PC-3 (cell line): ENCODE measurements around the gene ATP8A2. TPM values are rescaled to one million over a fixed set of nuclear protein-coding genes. Genes with fewer than 3 reads are reported as not detected.

Source experiments
- ATAC-seq: fragments of 200-7000 bp; cut with Tn5 transposase; 2 replicates; pipeline ENCODE4 v1.9.1; 2020; ENCODE audit warnings: mild to moderate bottlenecking, moderate library complexity
- BruUV-seq: library from RNA; stranded (reverse); fragments of 400-500 nt; replicated peaks from 2 replicates; lab custom pipeline; 2021; lab: Mats Ljungman, UMichigan
- CTCF ChIA-PET: fragments of 300-600 bp; sonication (Branson Sonifier 250); formaldehyde crosslinking; loops from one replicate; lab custom pipeline; 2022; ENCODE audit warnings: antibody characterized with exemption; lab: Charles Lee
- POLR2A ChIA-PET: fragments of 300-600 bp; sonication (Branson Sonifier 250); formaldehyde crosslinking; loops from one replicate; lab custom pipeline; 2022; ENCODE audit warnings: antibody characterized with exemption; ENCODE audit not compliant: unreplicated experiment; lab: Charles Lee
- DNase-seq: peaks from one replicate; pipeline ENCODE4 v3.0.0-alpha.2; 2015
- H2AFZ ChIP-seq: fragments of 300-600 bp; sonication (generic); 2 replicates; pipeline ENCODE4 v1.6.0; 2016; ENCODE audit warnings: antibody characterized with exemption, low read length
- H3F3A ChIP-seq: fragments of 300-600 bp; sonication (generic); one replicate; pipeline ENCODE4 v1.6.0; 2017; ENCODE audit warnings: antibody characterized with exemption, low read length, control low read depth, mild to moderate bottlenecking; ENCODE audit not compliant: unreplicated experiment
- H3K27ac ChIP-seq: fragments of 300-600 bp; sonication (generic); 2 replicates; pipeline ENCODE4 v1.5.1; 2016; ENCODE audit warnings: mild to moderate bottlenecking, low read length
- H3K27me3 ChIP-seq: fragments of 300-600 bp; sonication (generic); 2 replicates; pipeline ENCODE4 v1.6.1; 2016; ENCODE audit warnings: low read length, mixed read lengths
- H3K36me3 ChIP-seq: fragments of 300-600 bp; sonication (generic); 2 replicates; pipeline ENCODE4 v1.6.1; 2016; ENCODE audit warnings: low read depth, mixed run types, low read length, mixed read lengths
- H3K4me1 ChIP-seq: fragments of 300-600 bp; sonication (generic); 2 replicates; pipeline ENCODE4 v1.5.1; 2016; ENCODE audit warnings: low read length; ENCODE audit not compliant: insufficient read depth
- H3K4me2 ChIP-seq: fragments of 300-600 bp; sonication (generic); 2 replicates; pipeline ENCODE4 v1.6.0; 2016; ENCODE audit warnings: low read length
- H3K4me3 ChIP-seq: fragments of 300-600 bp; sonication (generic); 2 replicates; pipeline ENCODE4 v1.5.1; 2016; ENCODE audit warnings: mild to moderate bottlenecking, low read length, mixed read lengths
- H3K79me2 ChIP-seq: fragments of 300-600 bp; sonication (generic); 2 replicates; pipeline ENCODE4 v1.6.1; 2017; ENCODE audit warnings: low read length, mixed read lengths
- H3K9ac ChIP-seq: fragments of 300-600 bp; sonication (generic); 2 replicates; pipeline ENCODE4 v1.6.0; 2016; ENCODE audit warnings: mild to moderate bottlenecking, low read length
- H3K9me2 ChIP-seq: fragments of 300-600 bp; sonication (generic); replicated peaks from 2 replicates; pipeline ENCODE4 v1.6.1; 2016; ENCODE audit warnings: mixed run types, low read length, mixed read lengths
- H3K9me3 ChIP-seq: fragments of 300-600 bp; sonication (generic); 2 replicates; pipeline ENCODE4 v1.6.1; 2016; ENCODE audit warnings: low read length, mixed read lengths
- H4K20me1 ChIP-seq: fragments of 300-600 bp; sonication (generic); 2 replicates; pipeline ENCODE4 v1.6.1; 2016; ENCODE audit warnings: low read length, mixed read lengths
- CTCF ChIP-seq: fragments of 300-600 bp; sonication (generic); conservative IDR thresholded peaks from 2 replicates; pipeline ENCODE4 v1.5.1; 2017; ENCODE audit warnings: antibody characterized with exemption, low read depth, mild to moderate bottlenecking, low read length
- EZH2 ChIP-seq: fragments of 300-600 bp; sonication (generic); IDR thresholded peaks from one replicate; pipeline ENCODE4 v1.6.1; 2017; ENCODE audit warnings: antibody characterized with exemption, mild to moderate bottlenecking, low read length; ENCODE audit not compliant: unreplicated experiment
- EZH2phosphoT487 ChIP-seq: fragments of 300-600 bp; sonication (generic); IDR thresholded peaks from 2 replicates; pipeline ENCODE4 v1.6.1; 2018; ENCODE audit warnings: mild to moderate bottlenecking, antibody characterized with exemption, low read length, borderline replicate concordance
- intact Hi-C: fragments of 100-400 bp; cut with micrococcal nuclease; formaldehyde crosslinking; loops from 2 replicates; pipeline ENCODE4 v1.9.0; 2023
- total RNA-seq: library from RNA; depleted of rRNA; stranded (reverse); fragments of >200 nt; gene quantifications from 2 replicates; pipeline ENCODE4 v1.2.3, GENCODE V29; 2014

The ATP8A2 gene
- total RNA-seq, 1 experiment from 2014 or later, result 0.04 TPM

DNA sequence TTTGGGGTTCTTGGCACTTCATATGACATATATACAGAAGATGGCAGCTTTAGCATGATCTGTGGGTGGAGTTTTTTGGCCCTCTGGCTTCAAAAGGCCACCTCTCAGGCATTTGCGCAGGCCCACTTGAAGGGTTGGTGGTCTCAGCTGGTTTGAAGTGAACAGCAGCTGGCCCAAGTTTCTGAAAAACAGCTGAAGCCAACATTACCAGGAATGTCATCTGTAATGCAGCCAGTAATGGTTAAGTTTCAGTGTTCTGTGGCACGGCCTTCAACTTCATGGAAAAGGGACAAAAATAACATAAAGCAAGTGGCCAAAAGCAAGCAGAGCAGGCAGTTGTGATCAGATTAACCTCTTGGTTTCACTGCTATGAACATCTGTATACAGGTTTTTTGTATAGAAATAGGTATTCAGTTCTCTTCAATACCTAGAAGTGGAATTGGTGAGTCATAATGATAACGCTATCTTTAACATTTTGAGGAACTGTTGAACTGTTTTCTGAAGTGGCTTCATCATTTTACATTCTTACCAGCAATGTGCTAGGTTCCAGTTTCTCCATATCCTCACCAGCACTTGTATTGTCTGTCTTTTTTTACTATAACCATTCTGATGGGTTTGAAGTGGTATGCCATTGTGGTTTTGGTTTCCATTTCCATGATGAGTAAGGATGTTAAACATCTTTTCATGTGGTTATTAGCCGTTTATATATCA is 434.6 kb downstream of the ATP8A2 start:
- TF ChIP-seq CTCF (no peak), EZH2 (no peak), EZH2phosphoT487 (no peak)
- Histone ChIP-seq H3K9ac (no peak overlapping the region), H3K9me2 (no peaks in the 10 kb centered on the region), H3K27ac (no peak overlapping the region), H3K79me2 (no peaks in the 10 kb centered on the region), H2AFZ (no peak overlapping the region), H3K9me3 (no peaks in the 10 kb centered on the region), H4K20me1 (no peaks in the 10 kb centered on the region), H3K4me2 (no peak overlapping the region), H3F3A (no peaks in the 10 kb centered on the region), H3K36me3 (no peaks in the 10 kb centered on the region), H3K4me3 (no peak overlapping the region), H3K4me1 (peaks cover 8% of the 10 kb centered on the region), H3K27me3 (peaks cover 13% of the 10 kb centered on the region)
- CTCF ChIA-PET, result no interaction called here
- ATAC-seq, result no peak
- no TSS peak for BruUV-seq
- POLR2A ChIA-PET, result no interaction called here
- peak; percentile 61 for DNase-seq
- intact Hi-C loops, result loop anchor here (10.0 kb wide), 1 partner anchor 52 kb away; no protein-coding TSS in a partner anchor

- ChIA-PET CTCF (no interaction called here), POLR2A (no interaction called here)
- Histone ChIP-seq H3K4me1 (peaks cover 8% of the 10 kb centered on the region), H4K20me1 (no peaks in the 10 kb centered on the region), H3K9ac (no peak overlapping the region), H3K27me3 (peaks cover 13% of the 10 kb centered on the region), H3K4me3 (no peak overlapping the region), H3K9me3 (no peaks in the 10 kb centered on the region), H3K4me2 (no peak overlapping the region), H3K9me2 (no peaks in the 10 kb centered on the region), H3K27ac (no peak overlapping the region), H2AFZ (no peak overlapping the region), H3K79me2 (no peaks in the 10 kb centered on the region), H3K36me3 (no peaks in the 10 kb centered on the region), H3F3A (no peaks in the 10 kb centered on the region)
- intact Hi-C loops, result loop anchor here (10.0 kb wide), 1 partner anchor 53 kb away; no protein-coding TSS in a partner anchor
- no peak for DNase-seq
- no peak for ATAC-seq
- TF ChIP-seq EZH2, result no peak
- TF ChIP-seq EZH2phosphoT487, result no peak
- no peak for TF ChIP-seq CTCF
- no TSS peak for BruUV-seq
These were observed 435.8 kb downstream of the ATP8A2 start for GRCh38 chr13:25807562-25807961.

GRCh38 chr13:25811506-25811905 is 439.7 kb downstream of the ATP8A2 start:
- TF ChIP-seq EZH2 (no peak), CTCF (no peak), EZH2phosphoT487 (no peak)
- no peak overlapping the region for H3K4me2 ChIP-seq
- intact Hi-C loops, result no loop called here
- H3K9me3 ChIP-seq, result no peaks in the 10 kb centered on the region
- H4K20me1 ChIP-seq, result no peaks in the 10 kb centered on the region
- H3K9ac ChIP-seq, result no peak overlapping the region
- ChIA-PET POLR2A (no interaction called here), CTCF (no interaction called here)
- no peak overlapping the region for H3K4me3 ChIP-seq
- no peaks in the 10 kb centered on the region for H3F3A ChIP-seq
- H3K4me1 ChIP-seq, result no peaks in the 10 kb centered on the region
- no peaks in the 10 kb centered on the region for H3K79me2 ChIP-seq
- H2AFZ ChIP-seq, result no peak overlapping the region
- DNase-seq (no peak), ATAC-seq (no peak)
- no TSS peak for BruUV-seq
- H3K36me3 ChIP-seq, result no peaks in the 10 kb centered on the region
- no peaks in the 10 kb centered on the region for H3K9me2 ChIP-seq
- no peak overlapping the region for H3K27ac ChIP-seq
- peaks cover 8% of the 10 kb centered on the region; the same call in 1 of the 2 replicates for H3K27me3 ChIP-seq
